GM13977 (cell line): ENCODE data around the gene RGS8.

ENCODE experiments used
- DNase-seq: peaks from one replicate; pipeline ENCODE4 v3.0.0; 2012; ENCODE audit warnings: low spot score
- CTCF ChIP-seq: IDR thresholded peaks from 2 replicates; pipeline ENCODE4 v1.5.1; 2012; ENCODE audit warnings: mild to moderate bottlenecking, control low read depth; ENCODE audit not compliant: insufficient read depth; ENCODE audit errors: extremely low read depth, missing control alignments
- in situ Hi-C: fragments of 300-500 bp; cut with MboI; formaldehyde crosslinking; loops from one replicate; pipeline ENCODE4 v1.12.0; 2022; ENCODE audit warnings: low sequenced_read_pairs, low pct_unique_long_range_greater_than_20kb, mixed read lengths, inconsistent platforms; ENCODE audit not compliant: unreplicated experiment

RGS8 gene

GRCh38 chr1:182666706-182667105, 17.7 kb downstream of the RGS8 start:
- no peak for DNase-seq
- in situ Hi-C loops, result no loop called here
- no peak for TF ChIP-seq CTCF

DNA sequence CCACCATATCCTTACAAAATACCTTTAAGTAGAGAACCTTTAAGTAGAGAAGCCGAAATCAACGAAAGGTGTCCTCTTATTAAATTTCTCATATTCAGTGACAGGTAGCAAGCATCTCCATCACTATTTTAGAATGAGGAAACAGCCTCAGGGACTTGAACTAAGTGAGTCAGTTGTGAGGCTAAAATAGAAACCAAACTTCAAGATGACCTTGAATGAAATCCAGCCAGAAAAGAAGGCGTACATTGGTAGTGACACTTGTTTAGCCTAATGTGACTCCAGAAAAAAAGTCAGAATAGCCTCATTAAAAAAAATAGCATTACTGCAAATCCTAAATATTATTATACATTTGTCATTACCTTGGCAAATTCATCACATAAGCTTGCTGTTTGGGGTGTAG, 20.1 kb downstream of the RGS8 start:
- in situ Hi-C loops, result no loop called here
- no peak for DNase-seq
- no peak for TF ChIP-seq CTCF

DNA sequence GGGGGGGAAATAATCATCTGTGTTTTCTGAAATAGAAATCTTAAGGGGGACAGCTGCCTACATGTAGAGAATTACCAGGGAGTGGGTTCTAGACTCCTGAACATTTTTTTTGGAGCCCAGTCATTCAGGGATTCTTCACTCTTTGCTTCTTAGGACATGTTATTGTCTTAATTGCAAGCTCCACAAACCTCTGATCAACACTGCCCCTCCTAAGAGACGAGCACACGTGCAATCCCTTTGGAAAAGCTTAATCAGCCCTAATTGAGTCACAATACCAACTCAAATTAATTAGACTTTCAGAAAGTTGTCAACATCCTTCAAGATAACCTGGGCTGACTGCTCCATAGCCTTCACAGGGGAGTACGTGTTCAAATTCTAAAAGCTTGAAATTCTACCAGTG, 21.4 kb downstream of the RGS8 start:
- TF ChIP-seq CTCF, result no peak
- DNase-seq, result no peak
- in situ Hi-C loops, result no loop called here

DNA sequence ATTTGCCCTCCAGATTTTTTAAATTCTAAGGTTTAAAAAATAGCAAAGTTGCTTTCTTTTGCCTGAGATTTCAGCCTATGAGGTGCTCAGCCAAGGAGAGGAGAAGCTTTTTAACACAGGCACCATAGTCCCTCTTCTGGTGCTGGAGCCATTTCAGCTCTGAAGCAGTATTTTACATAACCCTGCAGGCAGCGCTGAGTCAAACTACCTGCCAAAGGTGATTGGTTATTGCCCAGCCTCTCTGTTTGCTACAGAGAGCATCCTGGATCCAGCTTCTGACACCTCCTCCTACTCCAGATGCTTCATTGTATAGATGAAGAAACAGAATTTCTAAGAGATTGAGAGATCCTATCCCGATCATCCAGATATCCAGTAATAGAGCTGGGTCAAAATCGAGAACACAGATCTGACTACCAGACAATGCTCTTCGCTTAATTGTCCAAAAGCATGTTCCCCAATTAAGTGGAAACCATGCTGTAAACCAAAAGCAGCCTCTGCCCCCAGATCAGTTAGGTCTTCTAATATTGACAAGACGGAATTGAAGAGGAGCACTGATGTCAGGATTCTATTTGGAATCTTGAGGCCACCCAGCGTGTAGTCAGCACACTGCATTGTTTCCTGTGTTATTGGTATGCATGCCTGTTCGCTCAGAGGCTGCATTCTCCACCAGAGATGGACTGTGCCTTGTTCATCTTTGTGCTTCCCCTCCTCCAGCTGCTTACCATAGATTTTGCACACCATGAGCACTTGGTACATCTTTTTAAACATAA, 22.1 kb downstream of the RGS8 start:
- in situ Hi-C loops, result no loop called here
- no peak for DNase-seq
- TF ChIP-seq CTCF, result no peak

DNA sequence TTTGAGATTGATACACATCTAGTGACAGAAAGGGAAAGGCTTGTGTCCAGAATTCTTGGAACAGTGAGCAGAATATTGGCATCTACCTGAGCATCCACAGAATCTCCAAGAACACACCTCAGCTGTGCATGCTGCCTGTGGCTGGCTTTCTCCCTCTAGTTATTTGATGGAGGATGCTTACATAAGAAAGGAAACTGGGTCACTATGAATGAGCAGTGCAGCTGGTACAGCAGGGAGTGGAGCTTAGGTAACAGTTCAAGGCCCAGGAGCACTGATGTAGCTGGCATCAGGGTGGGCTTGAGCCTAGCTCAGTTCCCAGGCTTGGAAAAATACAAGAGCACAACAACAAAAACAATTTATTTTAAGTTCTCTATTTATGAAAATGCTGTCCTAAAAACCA, 26.3 kb downstream of the RGS8 start:
- in situ Hi-C loops, result no loop called here
- no peak for DNase-seq
- TF ChIP-seq CTCF, result no peak

DNA sequence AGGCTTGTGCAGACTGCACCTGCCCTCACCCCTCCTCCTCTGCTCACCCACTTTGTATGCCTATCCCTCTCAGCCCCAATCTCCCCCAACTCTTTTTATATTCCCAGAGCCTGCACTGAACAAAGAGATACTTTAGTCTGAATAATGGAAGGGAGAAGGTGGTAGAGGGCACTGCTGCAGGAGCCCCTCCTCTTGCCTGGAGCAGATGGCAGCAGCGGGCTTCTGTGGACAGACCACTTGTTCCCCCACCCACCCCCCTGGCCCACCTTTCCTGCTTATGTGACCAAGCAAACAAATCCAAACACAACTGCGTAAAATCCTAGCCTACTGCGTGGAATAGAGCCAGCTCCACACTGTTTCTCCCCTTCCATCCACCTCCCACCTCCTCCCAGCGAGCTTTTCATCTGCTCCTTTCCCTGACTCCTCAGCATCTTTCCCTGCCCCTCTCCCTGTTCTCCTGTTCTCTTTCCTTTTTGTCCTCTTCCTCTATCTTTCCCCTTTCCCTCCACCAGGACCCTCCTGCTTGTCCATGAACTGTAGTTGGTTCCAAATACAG, 27.5 kb downstream of the RGS8 start:
- no peak for DNase-seq
- in situ Hi-C loops, result no loop called here
- no peak for TF ChIP-seq CTCF
